Stimulated activated CD4-positive, alpha-beta T cell treated with anti-CD3 and anti-CD28 coated beads, Interleukin-15, amount 100 ng/mL, for 24 hours (primary cell): ENCODE results near the gene ANKRD66.
"Not testable (repeated sequence)": the region's sequence is repeated elsewhere in the genome, so short reads cannot be mapped to it uniquely, and the experiment has no call there.

Experiments used
- DNase-seq: peaks from one replicate; pipeline ENCODE4 v3.0.0-alpha.2; 2020

The ANKRD66 gene

DNA sequence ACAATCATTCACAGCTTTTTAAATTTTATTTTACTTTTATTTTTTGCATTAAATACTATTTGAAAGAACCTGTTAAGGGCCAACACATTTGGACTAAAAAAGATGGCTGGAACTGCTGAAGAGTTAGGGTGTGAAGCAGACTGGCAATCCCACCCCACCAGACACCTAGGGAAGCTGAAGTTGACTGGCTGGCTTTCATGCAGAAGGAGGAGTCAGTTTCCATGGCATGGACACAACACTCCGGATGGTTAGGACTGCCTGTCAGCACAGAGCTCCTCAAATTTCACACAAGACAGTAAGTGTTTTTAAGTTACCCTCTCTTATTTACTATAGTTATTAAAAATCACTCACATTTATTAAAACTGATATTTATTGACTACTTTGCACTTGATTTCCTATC, at the start of gene ANKRD66:
TSS of gene ANKRD66 (plus strand) at position 238 of the 400 bp plus-strand sequence. CDS start 5,016 bp downstream, outside the sequence.
- no peak for DNase-seq

DNA sequence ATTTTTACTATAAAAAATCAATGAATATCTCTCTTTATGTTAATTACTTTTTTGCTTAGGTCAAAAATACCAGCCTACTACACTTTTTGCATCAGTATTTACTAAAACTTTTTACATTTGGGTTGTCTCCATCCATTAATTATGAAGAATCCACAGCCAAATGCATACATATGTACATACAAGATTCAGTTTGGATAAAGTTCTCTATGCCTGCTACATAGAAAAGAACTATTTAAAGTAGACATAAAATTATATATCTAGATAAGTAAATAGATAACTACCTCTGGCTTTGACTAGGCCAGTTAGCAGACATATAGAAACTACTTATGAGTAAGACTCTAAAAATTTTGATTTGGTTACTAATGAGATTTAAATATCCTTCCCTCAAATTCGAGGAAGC, 46.8 kb upstream of the ANKRD66 start:
- DNase-seq, result no peak

DNA sequence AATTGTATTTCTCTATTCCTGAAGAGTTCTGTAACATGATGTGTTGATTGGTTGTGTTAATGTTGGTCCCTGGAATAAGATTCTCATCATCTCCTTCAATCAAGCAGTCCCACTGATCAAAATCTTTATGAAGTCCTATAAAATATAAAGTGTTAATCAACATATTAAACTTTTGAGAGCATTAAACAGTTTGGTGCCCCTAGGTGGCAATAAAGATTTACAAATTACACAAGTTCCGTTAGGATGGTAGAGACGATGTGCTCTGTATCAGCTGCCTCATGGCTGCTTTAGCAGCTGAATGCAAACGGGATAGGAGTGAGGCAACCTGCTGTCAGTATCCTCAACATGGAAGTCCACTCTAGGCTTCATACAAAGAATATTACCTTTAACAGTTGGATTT, 42.2 kb upstream of the ANKRD66 start:
- no peak for DNase-seq

DNA sequence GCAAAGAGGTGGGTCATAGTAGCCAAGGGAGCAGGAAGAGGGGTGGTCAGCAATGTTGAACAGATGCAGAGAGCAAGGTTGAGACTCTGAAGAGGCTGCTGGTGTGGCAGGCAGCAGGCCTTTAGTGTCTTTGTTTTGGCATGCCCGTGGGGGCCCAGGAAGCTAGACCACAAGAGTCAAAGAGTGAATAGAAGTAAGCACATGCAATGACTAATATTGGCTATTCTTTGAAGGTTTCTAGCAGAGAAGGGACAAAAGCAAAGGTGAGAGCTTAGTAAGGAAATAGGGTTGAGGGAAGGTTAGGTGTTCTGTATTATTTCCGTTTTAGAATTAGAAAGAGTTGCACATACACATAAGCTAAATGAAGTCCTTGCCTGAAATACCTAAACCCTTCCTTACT, 40.3 kb upstream of the ANKRD66 start:
- no peak for DNase-seq

DNA sequence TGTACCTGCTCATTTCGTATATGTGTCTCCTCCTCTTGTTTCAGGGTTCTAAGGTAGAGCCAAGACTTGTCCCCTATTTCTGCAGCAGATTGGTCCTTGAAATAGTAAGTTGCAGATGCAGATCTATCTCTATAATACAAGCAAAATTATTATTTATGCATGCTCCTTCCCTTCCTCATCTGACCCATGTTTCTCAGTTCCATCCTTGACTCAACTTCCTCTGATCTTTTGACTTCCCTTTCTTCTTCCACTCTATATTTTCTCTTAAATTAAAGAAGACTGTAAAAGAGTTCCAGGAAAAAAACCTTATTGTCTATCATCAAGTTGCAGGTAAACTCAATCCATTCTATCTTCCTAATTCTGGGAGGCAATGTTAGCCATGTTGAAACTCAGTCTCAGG, 35.2 kb upstream of the ANKRD66 start:
- no peak for DNase-seq

DNA sequence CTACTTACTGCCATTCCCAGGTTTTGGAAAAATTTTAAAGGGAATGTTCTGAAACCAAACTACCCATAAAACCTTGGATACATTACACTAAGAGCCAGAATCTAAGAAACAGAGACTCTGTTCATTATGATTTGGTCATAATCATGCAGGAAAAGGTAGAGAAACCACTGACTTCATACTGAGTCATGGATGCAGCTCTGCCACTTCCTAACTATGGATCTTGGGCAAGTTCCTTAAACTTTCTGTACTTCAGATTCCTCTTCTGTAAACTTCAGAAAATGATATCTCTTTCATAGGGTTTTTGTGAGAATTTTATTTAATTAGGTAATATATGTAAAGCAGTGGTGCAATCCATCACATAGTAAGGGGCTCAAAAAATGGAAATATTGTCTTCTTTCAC, 31.6 kb upstream of the ANKRD66 start:
- DNase-seq, result no peak

DNA sequence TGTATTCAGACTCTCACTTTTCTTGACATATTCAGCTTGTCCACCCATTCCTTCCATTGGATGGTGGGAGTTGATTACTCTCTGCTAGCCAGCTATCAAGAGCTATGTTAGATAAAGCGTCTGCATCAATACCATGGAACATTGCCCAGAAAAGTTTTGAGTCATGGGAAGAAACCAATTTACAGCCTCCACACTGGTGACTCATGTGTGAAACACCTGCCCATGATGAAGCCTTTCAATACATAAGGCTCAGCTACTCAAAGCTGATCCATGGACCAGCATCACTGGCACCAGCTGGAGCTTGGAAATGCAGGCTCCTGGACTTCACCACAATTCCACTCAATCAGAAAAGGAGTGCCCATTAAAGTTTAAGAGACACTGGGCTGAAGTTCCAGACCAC, 27.6 kb upstream of the ANKRD66 start:
- no peak for DNase-seq

DNA sequence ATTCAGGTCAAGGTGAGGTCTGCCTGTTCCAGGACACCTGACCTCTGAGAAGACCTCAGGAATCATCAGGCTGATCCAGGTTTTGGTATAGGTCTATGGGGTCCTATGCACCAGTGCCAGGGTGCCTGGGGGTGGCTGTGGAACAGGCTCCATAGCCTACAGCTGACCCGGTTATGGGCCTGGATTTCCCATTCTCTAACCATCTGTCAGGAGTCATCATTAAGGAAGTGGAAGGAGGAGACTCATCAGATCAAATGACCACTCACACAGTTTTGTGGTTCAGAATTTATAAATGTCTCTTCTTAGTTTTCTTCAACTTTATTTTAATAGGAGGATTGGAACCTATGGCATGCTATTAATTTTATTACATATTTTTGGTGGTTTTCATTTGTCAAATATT, 26.3 kb upstream of the ANKRD66 start:
- DNase-seq, result no peak

DNA sequence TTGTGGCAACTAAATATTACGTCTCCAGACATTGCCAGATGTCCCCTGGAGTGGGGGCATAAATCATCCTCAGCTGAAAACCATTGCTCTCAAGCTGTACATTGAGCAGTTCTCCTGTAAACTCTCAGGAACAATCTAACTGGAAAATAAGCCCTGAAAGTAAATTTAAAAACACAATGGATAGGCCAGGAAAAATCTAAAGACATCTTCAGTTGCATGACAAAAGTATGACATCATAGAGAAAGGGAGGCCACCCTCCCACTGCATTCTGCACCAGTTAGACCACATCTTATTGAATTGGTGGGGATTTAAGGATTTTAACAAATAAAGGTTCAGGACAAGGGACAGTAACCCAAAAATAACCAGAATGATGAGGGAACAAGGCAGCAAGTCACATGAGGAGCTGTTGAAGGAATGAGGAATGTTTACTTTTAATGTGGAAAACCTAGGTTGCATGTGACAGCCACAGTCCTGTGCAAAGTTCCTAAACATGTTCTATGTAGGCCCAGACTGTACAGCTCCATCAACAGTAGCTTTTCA, 16.9 kb upstream of the ANKRD66 start:
- DNase-seq, result no peak

DNA sequence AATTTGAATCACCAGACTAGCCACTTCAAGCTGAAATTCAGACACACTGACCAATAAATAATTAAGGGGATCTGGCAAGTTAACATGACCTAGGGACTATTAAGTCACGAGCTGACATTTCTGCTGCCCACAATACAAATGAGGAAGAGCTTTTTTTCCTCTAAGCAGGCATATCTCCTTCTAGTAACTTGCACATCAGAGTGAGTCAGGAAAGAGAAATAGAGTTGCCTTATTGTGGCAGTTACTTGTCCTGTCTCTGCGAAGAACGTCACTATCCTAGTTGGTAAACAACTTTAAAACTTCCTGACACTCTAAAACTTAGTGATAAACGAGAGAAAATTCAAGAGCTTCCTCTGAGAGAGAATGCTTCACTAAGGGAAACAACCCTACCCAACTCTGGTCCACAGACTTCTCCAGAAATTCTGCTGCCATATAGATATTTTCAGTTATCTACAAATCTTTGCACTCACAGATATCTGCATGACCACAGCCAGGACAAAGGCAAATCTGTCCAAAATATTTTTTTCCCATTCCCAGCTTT, 15.7 kb upstream of the ANKRD66 start:
- DNase-seq, result no peak

DNA sequence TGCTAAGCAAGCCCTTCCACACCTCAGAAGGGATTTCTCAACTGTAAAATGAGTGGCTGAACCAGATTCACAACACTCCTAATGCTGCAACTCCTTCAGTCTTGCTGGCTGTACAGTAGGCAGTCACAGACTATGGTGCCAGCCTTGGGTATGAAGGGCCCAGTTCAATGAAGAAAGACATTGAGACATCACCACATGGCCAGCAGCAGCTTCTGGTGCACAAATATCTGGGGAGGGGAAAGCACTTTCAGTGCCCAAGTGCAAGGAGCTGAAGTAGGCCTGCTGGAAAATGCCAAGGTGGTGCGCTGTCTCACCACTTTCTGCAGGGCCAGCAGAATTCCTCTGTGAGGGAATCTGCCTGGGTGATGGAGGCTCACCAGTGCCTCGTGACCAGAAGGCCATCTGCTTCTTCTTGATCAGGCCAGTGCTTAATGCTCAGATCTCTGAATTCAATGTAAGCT, 13.4 kb upstream of the ANKRD66 start:
- DNase-seq, result no peak

DNA sequence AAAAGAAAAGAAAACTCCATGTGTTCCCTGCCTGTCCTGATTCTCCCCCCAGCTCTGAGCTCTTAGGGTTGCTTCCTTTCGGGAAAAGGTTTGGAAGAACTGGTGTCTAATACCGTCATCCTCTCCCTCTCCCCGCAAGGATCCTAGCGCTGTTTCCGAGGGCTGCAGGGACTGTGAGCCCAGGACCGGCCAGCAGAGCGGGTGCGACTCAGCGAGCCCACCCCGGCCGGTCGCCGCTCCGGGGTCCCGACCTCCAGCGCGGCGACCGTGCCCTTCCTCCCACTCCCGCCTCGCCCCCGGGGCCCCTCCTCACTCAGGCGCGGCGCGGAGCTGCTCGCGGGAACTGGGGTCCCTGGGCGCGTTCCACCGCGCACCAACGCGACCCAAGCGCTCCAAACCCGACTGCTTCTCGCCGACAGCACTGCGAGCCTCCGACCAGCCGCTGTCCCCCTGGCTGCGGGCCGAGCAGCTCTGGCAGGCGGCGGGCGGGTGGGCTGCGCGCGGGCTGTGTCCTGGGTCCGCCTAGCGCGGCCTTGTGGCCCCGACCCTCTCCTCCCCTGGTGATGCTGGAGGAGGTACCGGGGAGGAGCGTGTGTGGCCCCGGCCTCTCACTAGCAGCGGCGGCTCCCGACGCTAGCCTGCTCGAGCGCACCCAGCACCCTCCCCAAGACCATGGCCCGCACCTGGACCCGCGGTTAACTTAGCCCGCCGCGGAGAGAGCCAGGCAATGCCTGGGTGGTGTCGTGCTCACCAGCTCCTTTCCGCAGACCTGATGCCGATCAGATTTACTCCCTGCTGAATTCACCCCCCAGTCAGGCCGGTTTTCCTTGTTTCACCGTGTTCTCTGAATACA, 11.6 kb upstream of the ANKRD66 start, which contains the start of gene PLA2G7:
TSS of gene PLA2G7 (minus strand) at position 509 of the 853 bp plus-strand sequence. CDS start 12,484 bp downstream, outside the sequence.
- DNase-seq, result peak; percentile 6

DNA sequence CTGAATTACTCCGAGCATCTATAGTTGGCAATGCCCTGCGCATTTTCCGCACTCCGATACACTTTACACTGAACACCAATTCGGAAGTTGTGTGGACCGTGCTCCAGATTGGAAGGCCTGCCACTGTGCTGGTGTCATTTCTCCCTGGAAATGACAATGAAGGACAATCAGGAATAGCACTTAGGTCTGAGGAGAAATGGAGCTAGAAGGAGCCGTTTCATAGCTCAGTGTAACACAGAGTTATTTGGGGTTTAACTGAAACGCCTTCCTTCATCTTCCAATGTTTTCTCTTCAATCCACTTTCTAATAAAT, 11.1 kb upstream of the ANKRD66 start:
- no peak for DNase-seq

DNA sequence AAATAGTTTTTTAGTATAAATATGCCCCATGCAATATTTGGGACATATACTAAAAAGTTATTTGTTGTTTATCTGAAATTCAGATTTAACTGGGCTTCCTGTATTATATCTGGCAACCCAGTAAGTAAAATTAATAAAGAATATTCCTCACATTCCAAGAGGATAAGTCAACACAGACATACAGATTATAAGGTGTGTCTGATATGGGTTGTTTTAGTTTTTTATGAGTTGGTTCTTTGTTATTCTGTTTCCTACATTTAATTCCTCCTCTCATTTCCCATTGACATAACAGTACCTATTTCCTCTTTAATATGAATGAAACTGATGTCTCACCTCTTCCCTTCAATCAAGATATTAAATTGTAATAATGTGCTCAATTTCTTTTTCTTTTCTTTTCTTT, 9.8 kb upstream of the ANKRD66 start:
- DNase-seq, result no peak

DNA sequence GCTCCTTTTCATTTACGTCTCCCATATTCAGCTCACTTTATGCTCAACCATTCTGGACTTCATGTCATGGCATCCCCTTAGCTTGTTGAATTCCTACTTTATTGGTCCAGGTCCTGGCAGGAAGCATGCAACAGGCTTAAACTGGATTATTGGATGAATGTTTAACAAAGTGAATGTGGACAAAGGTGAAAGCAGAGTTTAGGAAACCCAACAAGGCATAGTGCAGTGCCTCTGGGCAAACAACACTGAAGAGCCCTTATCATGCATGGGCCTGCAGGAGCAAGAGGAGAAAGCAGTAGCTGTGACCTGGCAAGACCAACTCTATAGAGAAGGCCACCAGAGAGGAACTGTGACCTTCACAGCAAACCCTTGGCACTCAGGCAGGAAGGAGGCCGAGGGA, 5.3 kb upstream of the ANKRD66 start:
- no peak for DNase-seq

DNA sequence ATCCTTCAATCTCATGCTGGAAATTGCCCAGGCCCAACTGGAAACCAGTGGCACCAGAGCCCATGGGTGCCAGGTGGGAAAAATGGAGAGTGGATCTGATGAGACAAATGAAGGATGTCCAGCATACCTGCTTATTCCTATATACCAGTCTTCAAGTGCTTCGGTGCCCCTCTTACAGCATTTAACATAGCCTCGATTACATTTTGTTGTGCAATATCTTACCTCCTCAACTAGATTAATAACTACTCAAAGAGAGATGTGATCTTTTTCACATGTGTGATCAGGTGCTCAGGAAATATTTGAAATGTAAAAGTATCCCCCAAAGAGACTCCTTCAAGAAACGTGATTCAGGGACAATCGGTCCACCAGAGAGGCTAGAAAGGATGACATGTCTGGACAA, 4.8 kb upstream of the ANKRD66 start:
- no peak for DNase-seq

DNA sequence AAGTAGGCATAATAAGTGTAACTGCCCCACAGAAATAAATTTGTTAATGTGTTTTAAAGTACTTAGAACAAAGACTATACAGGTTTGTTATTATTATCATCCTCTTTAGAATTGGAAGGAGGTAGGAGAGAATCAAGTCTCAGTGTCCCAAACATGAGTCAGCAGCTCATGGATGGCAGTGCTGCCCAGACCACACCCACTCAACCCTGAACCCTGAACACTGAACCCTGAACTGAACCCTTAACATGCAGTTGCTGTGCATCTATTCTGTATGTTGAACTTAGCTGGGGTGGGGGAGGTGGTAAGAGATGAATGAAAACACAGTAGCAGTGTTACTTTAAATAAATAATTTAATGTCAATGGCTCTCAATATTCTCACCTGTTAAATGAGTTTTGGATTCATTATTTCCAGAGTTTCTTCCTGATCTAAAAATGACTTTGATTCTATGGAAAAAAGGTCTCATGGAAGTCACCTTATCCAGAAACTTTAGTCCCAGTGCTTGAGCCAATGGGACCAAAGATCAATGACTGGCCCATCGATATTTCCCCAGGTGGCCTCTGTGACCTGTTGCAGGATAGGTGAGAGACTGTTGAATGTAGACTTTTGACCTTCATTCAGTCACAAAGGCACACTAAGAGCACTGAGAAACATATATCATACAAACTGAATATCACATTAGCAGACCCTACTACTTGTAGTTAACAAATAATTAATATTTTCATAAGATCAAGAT, 3.1 kb upstream of the ANKRD66 start:
- no peak for DNase-seq

DNA sequence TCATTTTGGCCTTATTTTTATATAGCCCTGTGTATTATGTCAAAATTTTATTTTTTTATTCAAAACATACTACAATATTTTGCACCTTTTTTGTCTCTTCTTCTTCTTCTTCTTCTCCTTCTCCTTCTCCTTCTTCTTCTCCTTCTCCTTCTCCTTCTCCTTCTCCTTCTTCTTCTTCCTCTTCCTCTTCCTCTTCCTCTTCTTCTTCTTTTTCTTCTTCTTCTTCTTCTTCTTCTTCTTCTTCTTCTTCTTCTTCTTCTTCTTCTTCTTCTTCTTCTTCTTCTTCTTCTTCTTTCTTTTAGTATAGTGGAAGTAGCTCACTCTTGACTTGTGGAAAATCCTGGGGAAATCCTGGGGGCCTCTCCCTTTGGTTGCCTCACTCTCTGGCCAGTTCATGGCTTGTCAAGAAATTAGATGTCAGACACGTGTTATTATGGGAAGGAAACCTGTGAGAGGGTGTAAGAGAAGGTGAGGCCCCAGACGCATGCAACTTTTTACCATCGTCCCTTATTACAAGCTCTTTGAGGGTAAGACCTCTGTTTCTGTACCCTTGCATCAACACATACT, 2.5 kb upstream of the ANKRD66 start:
- not testable (repeated sequence) for DNase-seq

DNA sequence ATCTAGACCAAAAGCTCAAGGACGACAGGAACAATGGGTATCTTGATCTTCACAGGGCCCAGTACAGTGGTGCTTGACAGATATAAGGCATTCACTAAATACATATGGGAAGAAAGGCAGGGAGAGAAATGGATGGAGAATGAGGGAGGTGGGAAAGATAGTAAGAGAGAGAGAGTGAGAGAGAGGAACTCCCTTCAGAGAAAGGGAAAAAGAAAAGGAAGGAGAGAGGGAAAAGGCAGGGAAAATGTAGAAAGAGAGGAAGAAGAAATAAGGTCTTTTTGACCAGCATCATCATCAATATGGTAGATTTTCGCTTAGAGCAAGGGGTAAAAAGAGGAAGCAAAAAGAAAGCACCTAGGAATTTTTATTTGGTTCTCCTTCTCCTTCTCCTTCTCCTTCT, 760 bp upstream of the ANKRD66 start:
- no peak for DNase-seq

DNA sequence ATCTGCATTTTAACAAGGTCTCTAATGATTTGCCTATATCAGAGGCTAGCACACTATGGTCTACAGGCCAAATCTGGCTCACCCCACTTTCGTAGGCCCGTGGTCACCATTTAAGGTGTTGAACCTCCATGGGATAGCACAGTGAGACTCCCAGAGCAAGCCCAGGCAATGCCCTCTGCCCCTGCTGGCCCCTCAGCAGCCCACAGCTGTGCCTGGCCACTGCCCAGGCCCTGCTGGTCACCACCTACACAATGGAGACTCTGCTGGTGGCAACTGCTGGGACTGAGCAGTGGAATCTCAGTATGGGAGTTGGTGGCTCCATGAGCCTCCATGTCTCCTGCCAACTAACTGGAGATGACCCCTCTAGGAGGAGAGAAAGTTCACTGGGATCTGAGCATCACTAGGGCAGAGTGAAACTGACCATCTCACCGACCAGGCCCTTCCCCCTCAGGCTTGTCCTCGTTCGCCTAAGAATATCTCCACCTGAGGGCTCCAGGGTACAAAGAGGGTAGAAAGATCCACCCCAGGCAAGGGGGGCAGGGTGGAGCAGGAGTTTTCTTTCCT, 2.3 kb downstream of the ANKRD66 start:
- no peak for DNase-seq

DNA sequence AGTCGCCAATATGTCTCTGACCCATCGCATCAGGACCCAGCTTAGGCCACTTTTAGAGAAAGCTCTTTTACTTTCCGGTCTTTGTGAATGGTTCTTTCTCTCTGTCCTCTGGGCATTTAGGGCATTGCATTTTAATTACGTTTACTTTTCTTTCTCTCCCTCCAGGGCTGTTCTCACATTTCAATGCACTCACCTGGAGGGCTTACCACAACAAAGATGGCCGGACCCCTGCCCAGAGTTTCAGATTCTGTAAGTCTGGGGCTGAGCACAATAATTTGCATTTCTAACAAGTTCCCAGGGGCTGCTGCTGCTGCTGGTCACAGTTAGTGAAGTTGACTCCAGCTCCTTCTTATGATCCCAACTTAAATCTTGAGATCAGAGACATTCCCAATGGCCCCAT, 3.0 kb downstream of the ANKRD66 start:
- no peak for DNase-seq

DNA sequence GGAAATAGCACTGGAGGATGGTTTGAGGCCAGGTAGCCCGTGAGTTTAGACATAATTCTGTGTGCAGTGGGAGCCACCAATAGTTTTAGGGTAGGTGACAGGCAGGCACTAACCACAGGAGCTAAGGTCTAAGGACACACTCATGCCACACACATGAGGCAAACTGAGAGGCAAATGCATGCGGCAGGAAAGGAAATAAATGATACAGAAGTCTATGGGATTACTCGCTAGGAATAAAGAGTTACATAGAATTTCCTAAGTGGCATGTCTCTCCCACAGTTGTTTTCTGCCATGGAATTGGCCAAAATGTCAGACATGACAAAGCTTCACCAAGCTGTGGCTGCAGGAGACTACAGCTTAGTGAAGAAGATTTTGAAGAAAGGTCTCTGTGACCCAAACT, 4.9 kb downstream of the ANKRD66 start:
- DNase-seq, result no peak

DNA sequence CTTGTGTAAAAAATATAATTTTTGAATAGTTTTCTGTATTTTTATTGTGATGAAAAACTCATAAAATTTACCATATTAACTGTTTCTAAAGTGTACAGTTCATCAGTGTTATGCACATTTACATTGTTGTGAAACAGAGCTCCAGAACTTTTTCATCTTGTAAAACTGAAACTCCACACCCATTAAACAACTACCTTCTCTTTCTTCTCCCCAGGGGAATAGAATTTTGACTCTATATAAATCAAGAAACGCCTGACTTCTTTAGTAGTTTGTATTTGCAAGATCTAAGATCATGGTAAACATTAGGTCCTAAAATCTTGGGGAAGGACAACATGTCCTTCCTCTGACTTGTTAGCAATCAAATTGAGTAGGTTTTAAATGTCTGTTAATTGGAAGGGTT, 9.1 kb downstream of the ANKRD66 start:
- no peak for DNase-seq
